ENCODE results near the gene OIP5.

OIP5 gene

DNA sequence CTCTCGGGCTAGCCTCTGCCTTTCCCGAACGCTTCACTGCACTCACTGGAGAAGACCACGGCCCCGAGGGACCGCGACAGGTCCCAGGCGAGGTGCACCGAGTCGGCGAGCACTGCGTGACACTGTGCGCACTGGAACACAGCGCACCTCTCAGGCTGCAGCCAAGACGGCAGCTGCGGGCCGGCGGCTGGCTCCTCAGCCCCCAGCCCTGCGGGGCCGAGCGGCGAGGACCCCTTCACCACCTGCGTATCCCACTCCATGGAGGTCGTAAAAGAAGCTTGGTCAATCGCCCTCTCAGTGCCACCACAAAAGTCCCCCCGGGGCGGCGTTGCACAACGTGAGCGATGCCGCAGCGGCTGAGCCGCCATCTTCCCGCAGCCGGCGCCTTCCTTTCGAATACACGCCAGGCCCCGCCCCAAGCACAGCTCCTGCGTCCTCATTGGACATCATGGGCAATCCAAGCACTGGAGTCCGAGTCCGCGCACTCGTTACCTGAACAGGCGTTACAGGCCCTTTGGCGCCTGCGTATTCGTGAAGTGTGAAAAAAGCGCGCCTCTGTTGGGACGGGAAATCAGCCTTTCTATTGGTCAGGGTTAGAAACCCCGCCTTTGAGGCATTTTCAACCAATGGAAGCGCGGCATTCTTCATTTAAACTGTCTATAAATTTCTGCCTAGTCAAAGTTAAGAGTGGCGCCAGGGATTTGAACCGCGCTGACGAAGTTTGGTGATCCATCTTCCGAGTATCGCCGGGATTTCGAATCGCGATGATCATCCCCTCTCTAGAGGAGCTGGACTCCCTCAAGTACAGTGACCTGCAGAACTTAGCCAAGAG, at the start of gene OIP5, which contains the start of gene NUSAP1:
TSS of gene OIP5 (minus strand) at position 398 of the 832 bp plus-strand sequence. CDS start at position 368, 30 bp downstream.
TSS of gene NUSAP1 (plus strand) at position 688 of the 832 bp plus-strand sequence. CDS start at position 765, 77 bp downstream.
- peak within 1 kb of the TSS; percentile 96 for H3K27ac Mint-ChIP-seq (ENCODE audit: low read depth)
- no peaks in the 10 kb centered on the region for H3K27me3 Mint-ChIP-seq
- H3K9me3 Mint-ChIP-seq, result no peaks in the 10 kb centered on the region
- H3K4me3 Mint-ChIP-seq, result peak within 1 kb of the TSS; percentile 97
- peaks cover 27% of the 10 kb centered on the region for H3K4me1 Mint-ChIP-seq
- peaks cover 10% of the 10 kb centered on the region for H3K36me3 Mint-ChIP-seq (ENCODE audit: insufficient read depth)
- ATAC-seq (replicated peaks; ENCODE audit: extremely low read depth, poor library complexity, severe bottlenecking) (peak; percentile 90), DNase-seq (ENCODE audit: low spot score in 2 of 2) (peak; percentile 91 to 98)

DNA sequence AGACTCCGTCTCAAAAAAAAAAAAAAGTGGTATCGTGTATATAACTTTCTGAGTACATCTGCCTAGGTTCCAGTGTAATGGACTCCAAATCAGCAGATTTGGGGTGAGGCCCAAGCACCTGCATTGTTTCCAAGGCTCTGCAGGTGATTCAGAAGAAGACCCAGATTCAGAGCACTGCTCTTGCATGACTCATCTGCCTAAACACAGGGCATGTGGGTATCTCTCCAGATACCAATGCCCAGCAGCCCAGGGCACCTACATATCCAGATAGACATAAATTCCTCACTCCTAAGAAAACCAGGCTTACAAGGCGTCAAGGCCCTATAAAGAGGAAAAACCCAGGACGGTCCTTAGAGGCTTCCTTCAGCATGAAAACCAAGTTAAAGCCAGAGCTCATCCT, 45.6 kb upstream of the OIP5 start:
- H3K9me3 Mint-ChIP-seq, result no peaks in the 10 kb centered on the region
- peaks cover 7% of the 10 kb centered on the region for H3K36me3 Mint-ChIP-seq (ENCODE audit: insufficient read depth)
- no peaks in the 10 kb centered on the region for H3K4me1 Mint-ChIP-seq
- no peak for ATAC-seq (replicated peaks; ENCODE audit: extremely low read depth, poor library complexity, severe bottlenecking)
- H3K4me3 Mint-ChIP-seq, result no peak overlapping the region
- H3K27me3 Mint-ChIP-seq, result no peaks in the 10 kb centered on the region
- no peak for DNase-seq (ENCODE audit: low spot score in 2 of 2)
- H3K27ac Mint-ChIP-seq (ENCODE audit: low read depth), result no peak overlapping the region

DNA sequence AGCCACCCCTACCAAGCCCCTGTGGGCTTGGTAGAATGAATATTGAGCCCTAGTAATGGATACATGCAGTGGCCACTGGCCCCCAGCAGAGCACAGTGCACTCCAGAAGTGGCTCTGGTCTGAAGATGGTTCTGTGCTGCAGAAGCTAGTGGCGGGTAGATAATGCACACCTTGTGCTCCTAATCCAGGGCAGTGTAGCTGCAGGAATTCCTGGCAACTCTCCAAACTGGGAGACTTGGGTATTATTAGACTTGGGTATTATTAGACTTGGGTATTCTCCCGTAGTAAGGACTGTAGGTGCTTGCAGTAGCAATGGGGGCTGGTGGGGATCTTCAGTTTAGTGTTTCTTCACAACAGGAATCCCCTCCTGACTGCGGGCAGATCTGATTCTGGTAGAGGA, 35.0 kb upstream of the OIP5 start:
- H3K27ac Mint-ChIP-seq (ENCODE audit: low read depth), result no peak overlapping the region
- H3K36me3 Mint-ChIP-seq (ENCODE audit: insufficient read depth), result peaks cover 13% of the 10 kb centered on the region
- DNase-seq (ENCODE audit: low spot score in 2 of 2) (no peak), ATAC-seq (replicated peaks; ENCODE audit: extremely low read depth, poor library complexity, severe bottlenecking) (no peak)
- no peaks in the 10 kb centered on the region for H3K4me1 Mint-ChIP-seq
- H3K4me3 Mint-ChIP-seq, result no peak overlapping the region
- H3K27me3 Mint-ChIP-seq, result no peaks in the 10 kb centered on the region
- H3K9me3 Mint-ChIP-seq, result no peaks in the 10 kb centered on the region

DNA sequence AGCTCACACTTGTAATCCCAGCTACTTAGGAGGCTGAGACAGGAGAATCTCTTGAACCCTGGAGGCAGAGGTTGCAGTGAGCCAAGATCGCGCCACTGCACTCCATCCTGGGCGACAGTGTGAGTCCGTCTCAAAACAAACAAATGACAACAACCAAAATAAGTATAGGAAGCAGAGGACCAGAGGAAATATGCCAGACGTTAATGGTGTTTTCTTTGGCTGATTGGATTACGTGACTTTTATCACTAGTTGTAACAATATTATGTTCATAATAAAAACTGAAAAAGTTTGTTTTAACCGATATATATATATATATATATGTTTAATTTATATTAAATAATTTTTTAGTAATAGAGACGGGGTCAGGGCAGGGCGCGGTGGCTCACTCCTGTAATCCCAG, 22.0 kb upstream of the OIP5 start:
- no peaks in the 10 kb centered on the region for H3K4me1 Mint-ChIP-seq
- no peak for DNase-seq (ENCODE audit: low spot score in 2 of 2)
- no peak overlapping the region for H3K4me3 Mint-ChIP-seq
- no peaks in the 10 kb centered on the region for H3K9me3 Mint-ChIP-seq
- H3K27ac Mint-ChIP-seq (ENCODE audit: low read depth), result no peak overlapping the region
- peaks cover 2% of the 10 kb centered on the region for H3K36me3 Mint-ChIP-seq (ENCODE audit: insufficient read depth)
- no peak for ATAC-seq (replicated peaks; ENCODE audit: extremely low read depth, poor library complexity, severe bottlenecking)
- H3K27me3 Mint-ChIP-seq, result no peaks in the 10 kb centered on the region

DNA sequence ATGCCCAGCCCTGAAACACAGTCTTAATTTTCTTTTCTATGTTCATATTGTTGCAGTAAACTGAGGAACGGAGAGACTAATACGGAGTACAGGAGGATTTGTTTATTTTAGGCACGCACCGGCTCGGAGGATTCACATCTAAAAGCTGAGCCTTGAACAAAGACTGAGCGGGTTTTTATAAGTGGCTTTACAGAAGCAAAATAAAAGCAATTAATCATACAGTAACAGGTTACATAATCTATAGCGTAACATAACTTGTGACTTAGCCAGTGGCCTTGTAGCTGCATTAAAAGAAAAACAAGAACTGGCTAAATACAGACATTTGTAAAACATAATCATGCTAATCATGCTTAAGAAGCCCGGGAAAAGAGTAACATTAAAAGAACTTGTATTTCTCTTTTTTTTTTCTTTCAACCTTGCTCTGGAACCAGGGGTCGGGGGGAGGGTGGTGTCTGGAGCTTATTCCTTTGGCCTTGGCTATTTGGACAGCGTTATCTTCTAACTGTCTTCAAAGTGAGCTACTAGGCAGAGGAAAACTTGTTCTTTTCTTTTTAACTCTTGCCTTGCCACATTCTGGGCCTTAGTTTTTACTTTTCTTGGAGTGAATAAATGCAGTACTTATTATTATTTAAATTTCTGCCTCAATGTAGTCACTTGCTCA, 17.8 kb upstream of the OIP5 start:
- H3K4me1 Mint-ChIP-seq, result no peaks in the 10 kb centered on the region
- H3K36me3 Mint-ChIP-seq (ENCODE audit: insufficient read depth), result peaks cover 2% of the 10 kb centered on the region

DNA sequence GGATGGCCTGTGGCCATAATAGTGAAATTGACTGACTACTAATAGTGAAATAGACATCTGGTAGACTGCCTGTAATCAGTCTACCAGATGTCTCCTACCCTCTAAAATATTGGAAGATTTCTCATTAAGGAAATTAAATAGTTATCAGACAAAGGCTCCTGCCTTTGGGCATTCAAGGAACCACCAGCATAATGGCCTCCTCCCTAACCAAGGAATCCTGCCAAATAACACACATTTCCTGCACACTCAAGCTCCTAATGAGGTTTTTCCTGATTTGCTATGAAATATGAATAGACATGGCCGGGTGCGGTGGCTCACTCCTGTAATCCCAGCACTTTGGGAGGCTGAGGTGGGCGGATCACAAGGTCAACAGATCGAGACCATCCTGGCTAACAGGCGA, 14.8 kb upstream of the OIP5 start:
- ATAC-seq (replicated peaks; ENCODE audit: extremely low read depth, poor library complexity, severe bottlenecking), result no peak

More for the DNA sequence above, 17.8 kb upstream of the OIP5 start:
- DNase-seq (ENCODE audit: low spot score in 2 of 2), result no peak
- ATAC-seq (replicated peaks; ENCODE audit: extremely low read depth, poor library complexity, severe bottlenecking), result no peak
- Mint-ChIP-seq H3K27me3 (no peaks in the 10 kb centered on the region), H3K27ac (ENCODE audit: low read depth) (peak overlapping the region; percentile 12), H3K9me3 (no peaks in the 10 kb centered on the region), H3K4me3 (no peak overlapping the region)

DNA sequence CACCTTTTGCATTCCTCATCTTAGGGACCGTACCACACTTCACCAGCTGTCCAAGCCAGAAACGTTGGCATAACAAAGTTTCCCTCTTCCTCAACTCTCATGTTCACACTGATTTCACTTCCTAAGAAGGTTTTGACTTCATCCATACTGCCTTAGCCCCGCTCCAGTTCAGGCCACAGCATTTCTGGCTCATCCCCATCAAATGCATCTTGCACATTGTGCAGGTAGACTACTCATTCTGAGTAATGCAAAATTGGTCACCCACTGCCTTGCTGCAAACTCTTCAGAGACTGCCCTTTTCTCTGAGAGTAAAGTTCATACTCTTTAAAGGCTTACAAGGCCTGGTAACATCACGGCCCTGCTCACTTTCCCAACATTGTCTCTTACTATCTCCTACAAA, 9.1 kb upstream of the OIP5 start:
- Mint-ChIP-seq H3K36me3 (ENCODE audit: insufficient read depth) (peaks cover 3% of the 10 kb centered on the region), H3K27ac (ENCODE audit: low read depth) (no peak overlapping the region), H3K4me1 (peaks cover 12% of the 10 kb centered on the region), H3K27me3 (no peaks in the 10 kb centered on the region), H3K4me3 (no peak overlapping the region), H3K9me3 (no peaks in the 10 kb centered on the region)
- no peak for ATAC-seq (replicated peaks; ENCODE audit: extremely low read depth, poor library complexity, severe bottlenecking)
- DNase-seq (ENCODE audit: low spot score in 2 of 2), result no peak

More for the DNA sequence above, 14.8 kb upstream of the OIP5 start:
- Mint-ChIP-seq H3K27me3 (no peaks in the 10 kb centered on the region), H3K27ac (ENCODE audit: low read depth) (no peak overlapping the region), H3K9me3 (no peaks in the 10 kb centered on the region), H3K4me1 (no peaks in the 10 kb centered on the region), H3K4me3 (no peak overlapping the region), H3K36me3 (ENCODE audit: insufficient read depth) (peaks cover 3% of the 10 kb centered on the region)
- no peak for DNase-seq (ENCODE audit: low spot score in 2 of 2)

DNA sequence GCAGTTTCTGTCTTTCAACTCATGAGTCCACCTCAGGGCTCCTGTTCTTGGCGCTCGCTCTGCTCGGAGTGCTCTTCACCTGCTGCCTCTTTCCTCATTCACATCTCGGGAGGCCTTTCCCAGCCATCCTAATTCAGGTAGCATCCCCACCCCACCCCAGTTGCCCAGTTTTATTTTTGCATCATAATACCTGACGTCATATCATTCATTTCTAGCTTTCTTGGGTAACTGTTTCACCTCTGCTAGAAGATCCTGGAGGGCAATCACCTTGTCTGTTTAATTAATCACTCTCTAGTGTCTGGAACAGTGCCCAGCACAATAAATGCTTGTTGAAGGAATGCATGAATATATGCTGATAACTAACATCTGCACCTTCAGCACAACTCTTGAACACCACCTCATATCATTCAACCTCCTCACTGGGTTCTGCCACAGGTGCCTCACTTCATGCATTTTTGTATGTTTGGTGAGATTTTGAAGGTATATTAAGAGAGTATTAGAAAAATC, 7.9 kb upstream of the OIP5 start:
- H3K4me1 Mint-ChIP-seq, result peaks cover 16% of the 10 kb centered on the region
- ATAC-seq (replicated peaks; ENCODE audit: extremely low read depth, poor library complexity, severe bottlenecking), result no peak
- H3K9me3 Mint-ChIP-seq, result no peaks in the 10 kb centered on the region
- H3K4me3 Mint-ChIP-seq, result no peak overlapping the region
- no peak overlapping the region for H3K27ac Mint-ChIP-seq (ENCODE audit: low read depth)
- H3K36me3 Mint-ChIP-seq (ENCODE audit: insufficient read depth), result peaks cover 3% of the 10 kb centered on the region
- DNase-seq (ENCODE audit: low spot score in 2 of 2), result no peak
- H3K27me3 Mint-ChIP-seq, result no peaks in the 10 kb centered on the region

DNA sequence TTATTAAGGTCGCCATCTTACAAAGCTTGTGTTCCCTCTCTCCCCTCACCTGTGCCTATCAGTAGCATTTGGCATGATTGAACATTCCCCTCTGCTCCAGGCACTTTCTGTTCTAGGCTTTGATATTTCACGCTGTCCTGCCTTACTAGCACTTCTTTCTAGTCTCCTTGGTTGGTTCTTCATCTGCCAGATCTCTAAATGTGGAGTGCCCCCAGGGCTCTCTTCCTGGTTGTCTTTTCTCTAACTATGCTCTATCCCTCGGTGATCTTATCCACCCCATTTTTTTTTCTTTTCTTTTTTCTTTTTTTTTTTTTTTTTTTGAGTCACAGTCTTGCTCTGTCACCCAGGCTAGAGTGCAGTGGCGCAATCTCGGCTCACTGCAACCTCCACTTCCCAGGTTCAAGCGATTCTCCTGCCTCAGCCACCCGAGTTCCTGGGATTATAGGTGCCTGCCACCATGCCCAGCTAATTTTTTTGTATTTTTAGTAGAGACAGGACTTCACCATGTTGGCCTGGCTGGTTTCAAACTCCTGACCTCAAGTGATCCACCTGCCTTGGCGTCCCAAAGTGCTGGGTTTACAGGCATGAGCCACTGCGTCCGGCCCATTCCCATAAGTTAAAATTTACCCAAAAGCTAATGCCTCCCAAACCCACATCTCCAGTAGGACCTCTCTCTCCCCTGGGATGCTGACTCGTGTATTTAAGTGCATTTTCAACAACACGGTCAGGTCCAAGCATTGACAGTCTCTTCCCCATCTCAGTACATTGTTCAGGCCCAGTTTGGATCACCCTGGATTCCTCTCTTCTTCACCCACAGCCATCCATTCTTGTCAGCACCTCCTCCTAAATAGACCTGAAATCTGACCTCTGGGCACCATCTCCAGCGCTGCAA, 5.5 kb upstream of the OIP5 start:
- H3K36me3 Mint-ChIP-seq (ENCODE audit: insufficient read depth), result peaks cover 5% of the 10 kb centered on the region
- H3K27me3 Mint-ChIP-seq, result no peaks in the 10 kb centered on the region
- ATAC-seq (replicated peaks; ENCODE audit: extremely low read depth, poor library complexity, severe bottlenecking) (no peak), DNase-seq (ENCODE audit: low spot score in 2 of 2) (no peak)
- H3K27ac Mint-ChIP-seq (ENCODE audit: low read depth), result peak overlapping the region; percentile 23
- no peak overlapping the region for H3K4me3 Mint-ChIP-seq
- H3K9me3 Mint-ChIP-seq, result no peaks in the 10 kb centered on the region
- peaks cover 23% of the 10 kb centered on the region for H3K4me1 Mint-ChIP-seq

DNA sequence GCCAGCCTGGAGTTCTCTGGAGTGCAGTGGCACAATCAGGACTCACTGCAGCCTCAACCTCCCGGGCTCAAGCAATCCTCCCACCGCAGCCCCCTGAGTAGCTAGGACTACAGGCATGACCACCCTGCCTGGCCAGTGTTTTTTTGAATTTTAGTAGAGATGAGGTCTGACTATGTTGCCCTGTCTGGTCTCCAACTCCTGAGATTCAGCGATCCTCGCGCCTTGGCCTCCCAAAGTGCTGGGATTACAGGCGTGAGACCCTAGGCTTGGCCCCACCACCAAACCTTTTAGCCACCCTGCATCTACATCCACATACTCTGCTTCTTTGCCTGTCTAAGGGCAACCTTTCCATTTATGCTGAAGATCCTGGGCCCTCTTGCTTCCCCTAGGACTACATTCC, 4.7 kb upstream of the OIP5 start:
- peak overlapping the region; percentile 23 for H3K27ac Mint-ChIP-seq (ENCODE audit: low read depth)
- H3K4me3 Mint-ChIP-seq, result no peak overlapping the region
- H3K27me3 Mint-ChIP-seq, result no peaks in the 10 kb centered on the region
- peaks cover 11% of the 10 kb centered on the region for H3K36me3 Mint-ChIP-seq (ENCODE audit: insufficient read depth)
- no peak for DNase-seq (ENCODE audit: low spot score in 2 of 2)
- H3K9me3 Mint-ChIP-seq, result no peaks in the 10 kb centered on the region
- peaks cover 29% of the 10 kb centered on the region for H3K4me1 Mint-ChIP-seq
- ATAC-seq (replicated peaks; ENCODE audit: extremely low read depth, poor library complexity, severe bottlenecking), result no peak

DNA sequence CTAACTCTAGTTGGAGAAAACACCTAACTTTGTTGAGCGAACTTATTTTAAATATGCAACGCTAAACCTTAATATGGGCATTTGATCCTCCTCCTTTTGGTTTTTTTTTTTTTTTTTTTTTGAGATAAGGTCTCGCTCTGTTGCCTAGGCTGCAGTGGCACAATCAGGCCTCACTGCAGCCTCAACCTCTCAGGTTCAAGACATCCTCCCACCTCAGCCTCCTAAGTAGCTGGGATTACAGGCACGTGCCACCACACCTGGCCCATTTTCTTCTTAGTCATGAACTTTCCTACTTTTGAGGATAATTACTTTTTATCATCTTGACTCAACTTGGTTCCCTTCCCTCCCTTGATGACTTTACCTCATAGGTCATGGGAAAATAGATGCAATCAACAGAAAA, 4.2 kb upstream of the OIP5 start:
- DNase-seq (ENCODE audit: low spot score in 2 of 2) (no peak), ATAC-seq (replicated peaks; ENCODE audit: extremely low read depth, poor library complexity, severe bottlenecking) (no peak)
- no peaks in the 10 kb centered on the region for H3K27me3 Mint-ChIP-seq
- H3K4me3 Mint-ChIP-seq, result no peak overlapping the region
- H3K9me3 Mint-ChIP-seq, result no peaks in the 10 kb centered on the region
- H3K27ac Mint-ChIP-seq (ENCODE audit: low read depth), result peak overlapping the region; percentile 23
- H3K4me1 Mint-ChIP-seq, result peaks cover 34% of the 10 kb centered on the region
- H3K36me3 Mint-ChIP-seq (ENCODE audit: insufficient read depth), result peaks cover 11% of the 10 kb centered on the region

All from central memory CD8-positive, alpha-beta T cell (primary cell).